MCF 10A (cell line): Measurements from ENCODE around the gene EGFL8. TPM values are rescaled to one million over a fixed set of nuclear protein-coding genes. Genes with fewer than 3 reads are reported as not detected.
A peak's percentile ranks its signal among the peaks of the same experiment; 100 is the strongest.
"Not testable (repeated sequence)": the region's sequence is repeated elsewhere in the genome, so short reads cannot be mapped to it uniquely, and the experiment has no call there.

Source experiments
- BruUV-seq: library from RNA; stranded (reverse); fragments of 400-500 nt; replicated peaks from 2 replicates; lab custom pipeline; 2021; lab: Mats Ljungman, UMichigan
- CTCF ChIA-PET: fragments of 300-600 bp; sonication (Branson Sonifier 250); formaldehyde crosslinking; extraction: SDS; loops from one replicate; lab custom pipeline; 2021; ENCODE audit warnings: antibody characterized with exemption, inconsistent platforms; lab: Yijun Ruan, JAX
- POLR2A ChIA-PET: fragments of 300-600, 350-650 bp; sonication (Branson Sonifier 250); formaldehyde crosslinking; extraction: SDS; loops from one replicate; lab custom pipeline; 2020; ENCODE audit warnings: antibody characterized with exemption, inconsistent platforms; lab: Yijun Ruan, JAX
- DNase-seq: peaks from one replicate; pipeline ENCODE4 v3.0.0-alpha.2; 2018; ENCODE audit not compliant: unreplicated experiment
- H3K27ac Mint-ChIP-seq: one replicate; pipeline ENCODE4 v1.8.0; 2022; ENCODE audit warnings: mild to moderate bottlenecking, low read depth, mixed read lengths; ENCODE audit not compliant: unreplicated experiment
- H3K27me3 Mint-ChIP-seq: one replicate; pipeline ENCODE4 v1.8.0; 2022; ENCODE audit warnings: mixed read lengths; ENCODE audit not compliant: insufficient read depth, unreplicated experiment
- H3K36me3 Mint-ChIP-seq: one replicate; pipeline ENCODE4 v1.8.0; 2022; ENCODE audit warnings: mild to moderate bottlenecking, moderate library complexity, mixed read lengths; ENCODE audit not compliant: insufficient read depth, unreplicated experiment
- H3K4me1 Mint-ChIP-seq: one replicate; pipeline ENCODE4 v1.8.0; 2022; ENCODE audit warnings: mixed read lengths; ENCODE audit not compliant: insufficient read depth, unreplicated experiment
- H3K4me3 Mint-ChIP-seq: one replicate; pipeline ENCODE4 v1.8.0; 2022; ENCODE audit warnings: mild to moderate bottlenecking, moderate library complexity, mixed read lengths; ENCODE audit not compliant: unreplicated experiment
- H3K9me3 Mint-ChIP-seq: one replicate; pipeline ENCODE4 v1.8.0; 2022; ENCODE audit warnings: mixed read lengths; ENCODE audit not compliant: unreplicated experiment
- intact Hi-C: fragments of 100-400 bp; cut with micrococcal nuclease; formaldehyde crosslinking; loops from 2 replicates; pipeline ENCODE4 v1.14.1; 2022
- total RNA-seq: library from RNA; stranded (reverse); gene quantifications from 2 replicates; pipeline ENCODE4 v1.2.3, GENCODE V29; 2022
- TF ChIP-seq, protein P1 (sequence below): fragments of 200-600 bp; IDR thresholded peaks from one replicate; pipeline ENCODE4 v1.8.0; 2022; ENCODE audit warnings: antibody characterized with exemption, mild to moderate bottlenecking; ENCODE audit not compliant: unreplicated experiment

EGFL8 gene
- total RNA-seq, 1 experiment from 2014 or later: 3.1 TPM

DNA sequence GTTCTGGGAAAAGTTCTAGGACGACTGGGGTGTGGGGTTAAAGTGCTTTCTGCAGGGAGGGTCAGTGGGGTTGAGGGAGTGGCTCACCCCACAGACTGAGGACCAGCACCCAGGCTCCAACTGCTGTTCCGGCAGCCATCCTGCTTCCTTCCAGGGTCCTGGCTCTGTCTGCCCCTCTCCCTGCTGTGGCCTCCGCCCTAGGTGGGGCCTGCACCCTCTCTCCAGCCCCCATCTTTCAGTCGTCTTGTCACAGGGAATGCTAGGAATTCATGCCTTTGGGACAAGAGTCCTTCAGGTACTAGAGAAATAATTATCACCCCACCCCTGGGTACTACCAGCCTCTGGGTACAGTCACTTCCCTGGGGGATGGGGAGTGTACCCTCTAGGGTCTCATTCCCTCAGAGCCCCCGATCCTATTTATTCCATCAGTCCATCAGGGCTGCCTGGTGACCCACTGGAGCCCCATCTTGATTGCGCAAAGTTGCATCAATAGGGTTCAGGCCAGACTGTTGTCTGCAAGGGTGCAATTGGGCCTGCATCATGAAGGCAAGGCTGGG lies 19.8 kb downstream of the EGFL8 start, which contains the start of gene AGER:
TSS of gene AGER (minus strand) at position 170 of the 557 bp plus-strand sequence. CDS start at position 139, 31 bp downstream.
- Mint-ChIP-seq H3K27me3 (no peaks in the 10 kb centered on the region), H3K36me3 (peaks cover 70% of the 10 kb centered on the region), H3K27ac (no peak within 1 kb of the TSS), H3K4me3 (no peak within 1 kb of the TSS), H3K4me1 (peaks cover 41% of the 10 kb centered on the region), H3K9me3 (no peaks in the 10 kb centered on the region)
- BruUV-seq: no TSS peak
- ChIA-PET CTCF (no interaction called here), POLR2A (no interaction called here)
- intact Hi-C loops: no loop called here
- DNase-seq: no peak
- TF ChIP-seq, protein P1, sequence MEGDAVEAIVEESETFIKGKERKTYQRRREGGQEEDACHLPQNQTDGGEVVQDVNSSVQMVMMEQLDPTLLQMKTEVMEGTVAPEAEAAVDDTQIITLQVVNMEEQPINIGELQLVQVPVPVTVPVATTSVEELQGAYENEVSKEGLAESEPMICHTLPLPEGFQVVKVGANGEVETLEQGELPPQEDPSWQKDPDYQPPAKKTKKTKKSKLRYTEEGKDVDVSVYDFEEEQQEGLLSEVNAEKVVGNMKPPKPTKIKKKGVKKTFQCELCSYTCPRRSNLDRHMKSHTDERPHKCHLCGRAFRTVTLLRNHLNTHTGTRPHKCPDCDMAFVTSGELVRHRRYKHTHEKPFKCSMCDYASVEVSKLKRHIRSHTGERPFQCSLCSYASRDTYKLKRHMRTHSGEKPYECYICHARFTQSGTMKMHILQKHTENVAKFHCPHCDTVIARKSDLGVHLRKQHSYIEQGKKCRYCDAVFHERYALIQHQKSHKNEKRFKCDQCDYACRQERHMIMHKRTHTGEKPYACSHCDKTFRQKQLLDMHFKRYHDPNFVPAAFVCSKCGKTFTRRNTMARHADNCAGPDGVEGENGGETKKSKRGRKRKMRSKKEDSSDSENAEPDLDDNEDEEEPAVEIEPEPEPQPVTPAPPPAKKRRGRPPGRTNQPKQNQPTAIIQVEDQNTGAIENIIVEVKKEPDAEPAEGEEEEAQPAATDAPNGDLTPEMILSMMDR: no peak

DNA sequence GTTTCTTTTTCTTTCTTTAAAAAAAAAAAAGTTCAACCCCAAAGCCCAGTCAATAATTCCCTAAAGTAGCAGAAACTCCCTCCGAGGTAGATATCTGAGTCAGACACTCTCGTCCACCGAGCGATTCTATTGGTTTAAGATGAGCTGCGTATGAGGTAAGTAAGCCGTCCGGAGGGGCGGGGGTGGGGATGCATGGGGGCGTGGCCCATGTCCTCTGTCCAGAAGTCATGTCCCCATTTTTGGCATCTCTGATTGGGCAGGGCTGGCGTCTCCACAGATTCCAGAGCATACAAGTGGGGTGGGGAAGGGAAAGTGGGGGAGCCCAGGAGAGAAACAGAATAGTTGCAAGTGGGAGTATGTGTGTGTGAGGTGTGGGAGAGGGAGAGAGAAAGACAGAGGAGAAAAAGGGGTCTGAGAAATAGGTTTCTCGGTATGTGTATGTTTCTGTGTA lies 21.3 kb downstream of the EGFL8 start:
- peak; percentile 87 for DNase-seq
- Mint-ChIP-seq H3K36me3 (peaks cover 55% of the 10 kb centered on the region), H3K4me1 (peaks cover 29% of the 10 kb centered on the region)
- CTCF ChIA-PET, H3K27me3 Mint-ChIP-seq, intact Hi-C loops, H3K9me3 Mint-ChIP-seq, H3K27ac Mint-ChIP-seq, BruUV-seq, H3K4me3 Mint-ChIP-seq: not testable (repeated sequence)
- POLR2A ChIA-PET: interaction anchor here (0.6 to 2.9 kb wide), 2 partner anchors 8 to 1026 kb away, joined by 4 to 19 read pairs; partner anchors contain the start of gene RNF5

DNA sequence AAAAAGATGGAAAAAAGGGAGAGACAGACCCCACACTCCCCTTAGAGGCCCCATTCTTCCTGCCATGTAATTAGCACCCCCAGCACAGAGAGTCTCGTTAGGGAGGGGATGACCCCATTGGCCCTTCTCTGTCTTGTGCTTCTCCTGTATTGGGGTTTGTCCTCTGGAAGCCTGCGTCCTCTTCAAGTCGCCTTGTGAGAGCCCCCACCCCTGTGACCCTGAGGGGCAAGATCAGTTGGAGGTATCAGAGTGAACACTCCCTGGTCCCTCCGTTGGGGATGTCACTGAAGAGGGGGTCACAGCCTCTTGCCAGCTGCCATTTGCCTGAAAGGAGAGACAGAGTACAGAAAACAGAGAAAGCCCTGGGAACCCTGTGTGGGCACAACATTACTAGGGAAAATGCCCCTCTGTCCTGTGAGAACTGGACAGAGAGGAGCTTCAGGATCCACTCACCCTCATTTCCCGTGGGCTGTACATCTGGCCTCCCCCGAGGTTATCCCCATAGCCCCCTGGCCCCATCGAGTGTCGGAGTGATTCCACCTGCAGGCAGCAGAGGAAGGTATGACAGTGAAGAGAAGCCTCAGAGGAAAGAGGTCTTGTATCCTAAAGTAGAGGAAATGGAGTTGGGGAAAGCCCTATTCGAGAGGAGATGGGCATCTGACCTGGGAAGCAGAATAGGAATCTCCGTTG lies 21.9 kb downstream of the EGFL8 start:
- DNase-seq, BruUV-seq, H3K9me3 Mint-ChIP-seq, H3K27me3 Mint-ChIP-seq, H3K4me3 Mint-ChIP-seq, H3K27ac Mint-ChIP-seq, intact Hi-C loops, CTCF ChIA-PET: not testable (repeated sequence)
- peaks cover 25% of the 10 kb centered on the region for H3K4me1 Mint-ChIP-seq
- POLR2A ChIA-PET: interaction anchor here (0.6 to 2.9 kb wide), 4 partner anchors 9 to 1026 kb away, joined by 3 to 19 read pairs (median 6); partner anchors contain the start of gene RNF5
- H3K36me3 Mint-ChIP-seq: peaks cover 52% of the 10 kb centered on the region

DNA sequence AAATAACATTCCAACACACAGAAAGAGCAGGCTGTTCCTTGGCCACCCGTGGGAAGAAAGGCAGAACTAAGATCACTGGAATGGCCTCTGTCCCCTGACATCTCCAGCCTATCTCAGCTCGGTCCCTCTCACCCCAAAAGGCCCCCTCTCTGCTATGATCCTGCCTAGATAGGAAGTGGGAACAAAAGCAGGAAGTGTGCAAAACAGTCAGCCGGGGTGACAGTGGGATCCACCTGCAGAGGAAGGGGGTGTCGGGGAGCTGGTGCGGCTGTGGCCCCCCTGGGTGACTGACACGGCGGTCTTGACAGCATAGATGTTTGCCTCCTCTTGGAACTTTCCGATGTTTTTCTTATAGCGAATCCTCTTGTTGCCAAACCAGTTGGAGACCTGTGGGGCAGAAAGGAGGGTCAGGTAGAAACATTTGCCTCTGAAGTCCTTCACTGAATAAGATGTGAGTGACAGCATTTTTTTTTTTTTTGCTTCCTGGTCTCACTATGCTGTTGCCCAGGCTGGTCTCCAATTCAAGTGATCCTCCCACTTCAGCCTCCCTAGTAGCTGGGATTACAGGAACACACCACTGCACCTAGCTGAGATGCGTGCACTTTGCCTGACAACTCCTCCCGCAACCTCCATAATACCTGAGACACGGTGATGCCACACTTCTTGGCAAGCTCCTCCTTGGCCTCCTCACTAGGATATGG lies 22.8 kb downstream of the EGFL8 start:
- intact Hi-C loops: no loop called here
- no peaks in the 10 kb centered on the region for H3K27me3 Mint-ChIP-seq
- POLR2A ChIA-PET: interaction anchor here (1.2 to 2.9 kb wide), 4 partner anchors 9 to 784 kb away, joined by 3 to 19 read pairs (median 8); partner anchors contain the start of genes ATF6B and RNF5
- CTCF ChIA-PET: no interaction called here
- DNase-seq: no peak
- TF ChIP-seq, protein P1: no peak
- no peaks in the 10 kb centered on the region for H3K9me3 Mint-ChIP-seq
- BruUV-seq: no TSS peak
- peaks cover 21% of the 10 kb centered on the region for H3K4me1 Mint-ChIP-seq
- no peak overlapping the region for H3K4me3 Mint-ChIP-seq
- peaks cover 45% of the 10 kb centered on the region for H3K36me3 Mint-ChIP-seq
- peak overlapping the region; percentile 7 for H3K27ac Mint-ChIP-seq

DNA sequence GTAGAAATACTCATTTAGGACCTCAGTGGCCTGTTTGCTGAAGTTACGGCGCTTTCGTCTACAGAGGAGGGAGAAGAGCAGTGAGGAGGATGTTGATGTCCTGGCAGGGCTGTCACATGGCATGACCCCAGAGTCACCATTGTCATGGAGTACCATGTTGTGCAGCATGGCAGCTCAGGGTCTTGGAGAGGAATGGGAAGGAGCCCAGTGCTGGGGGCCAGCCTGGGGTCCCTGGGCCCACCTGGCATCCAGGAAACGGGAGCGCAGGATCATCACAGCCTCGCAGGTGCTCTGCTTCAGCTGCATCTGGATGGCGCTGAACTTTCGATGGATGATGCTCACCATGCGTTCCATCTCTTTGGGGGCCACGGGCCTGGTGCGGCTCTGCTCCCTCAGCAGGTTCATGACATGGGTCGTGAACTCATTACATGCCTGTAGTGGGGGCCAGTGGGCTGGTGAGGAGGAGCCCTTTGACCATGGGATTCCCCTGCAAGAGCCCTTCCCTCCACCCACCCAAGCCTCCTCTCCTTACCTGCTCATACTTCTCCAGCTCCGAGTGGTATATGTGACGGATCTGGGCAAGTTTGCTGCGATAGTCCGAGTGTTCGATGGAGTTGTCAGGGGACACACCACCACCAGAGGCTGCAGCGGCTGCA lies 23.5 kb downstream of the EGFL8 start:
- DNase-seq, intact Hi-C loops, CTCF ChIA-PET, H3K27me3 Mint-ChIP-seq, BruUV-seq, H3K4me3 Mint-ChIP-seq, H3K9me3 Mint-ChIP-seq: not testable (repeated sequence)
- Mint-ChIP-seq H3K4me1 (peaks cover 21% of the 10 kb centered on the region), H3K27ac (peak overlapping the region; percentile 7), H3K36me3 (peaks cover 45% of the 10 kb centered on the region)
- POLR2A ChIA-PET: interaction anchor here (0.5 to 3.2 kb wide), 9 partner anchors 8 to 784 kb away, joined by 3 to 78 read pairs (median 7); partner anchors contain the start of genes AGPAT1, ATF6B and RNF5
